ENCODE results near the gene MXRA8. TPM values are rescaled to one million over a fixed set of nuclear protein-coding genes. Genes with fewer than 3 reads are reported as not detected.
A peak's percentile ranks its signal among the peaks of the same experiment; 100 is the strongest.

Gene MXRA8
- total RNA-seq, 2 experiments from 2014 or later: 1.6 to 2.9 TPM

- H3K4me1 Mint-ChIP-seq (ENCODE audit: low read depth): peaks cover 28% of the 10 kb centered on the region
- Histone ChIP-seq H3K4me1 (ENCODE audit: insufficient read depth, low read length) (peaks cover 50% of the 10 kb centered on the region), H3K4me3 (ENCODE audit: low read length) (peak overlapping the region; percentile 69), H3K27me3 (ENCODE audit: control insufficient read depth in 1 of 2, insufficient read depth in 2 of 2, low read length in 2 of 2) (no peaks in the 10 kb centered on the region), H3K27ac (ENCODE audit: low read depth in 1 of 2, low read length in 2 of 2) (no peak overlapping the region), H3K36me3 (ENCODE audit: insufficient read depth, low read length) (peaks cover 21% of the 10 kb centered on the region), H3K9me3 (ENCODE audit: control insufficient read depth in 1 of 2, insufficient read depth in 1 of 2, low read length in 2 of 2) (peaks cover 0 to 4% of the 10 kb centered on the region in 2 experiments)
- H3K27ac Mint-ChIP-seq: peak overlapping the region; percentile 74
- H3K27me3 Mint-ChIP-seq: no peaks in the 10 kb centered on the region
- peaks cover 10% of the 10 kb centered on the region for H3K36me3 Mint-ChIP-seq (ENCODE audit: low read depth)
- no peak for ATAC-seq (ENCODE audit: poor library complexity)
- TF ChIP-seq, protein P1, sequence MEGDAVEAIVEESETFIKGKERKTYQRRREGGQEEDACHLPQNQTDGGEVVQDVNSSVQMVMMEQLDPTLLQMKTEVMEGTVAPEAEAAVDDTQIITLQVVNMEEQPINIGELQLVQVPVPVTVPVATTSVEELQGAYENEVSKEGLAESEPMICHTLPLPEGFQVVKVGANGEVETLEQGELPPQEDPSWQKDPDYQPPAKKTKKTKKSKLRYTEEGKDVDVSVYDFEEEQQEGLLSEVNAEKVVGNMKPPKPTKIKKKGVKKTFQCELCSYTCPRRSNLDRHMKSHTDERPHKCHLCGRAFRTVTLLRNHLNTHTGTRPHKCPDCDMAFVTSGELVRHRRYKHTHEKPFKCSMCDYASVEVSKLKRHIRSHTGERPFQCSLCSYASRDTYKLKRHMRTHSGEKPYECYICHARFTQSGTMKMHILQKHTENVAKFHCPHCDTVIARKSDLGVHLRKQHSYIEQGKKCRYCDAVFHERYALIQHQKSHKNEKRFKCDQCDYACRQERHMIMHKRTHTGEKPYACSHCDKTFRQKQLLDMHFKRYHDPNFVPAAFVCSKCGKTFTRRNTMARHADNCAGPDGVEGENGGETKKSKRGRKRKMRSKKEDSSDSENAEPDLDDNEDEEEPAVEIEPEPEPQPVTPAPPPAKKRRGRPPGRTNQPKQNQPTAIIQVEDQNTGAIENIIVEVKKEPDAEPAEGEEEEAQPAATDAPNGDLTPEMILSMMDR (IDR thresholded peaks at IDR 0.05): no peak
- POLR2A ChIA-PET: interaction anchor here (1.0 kb wide), 2 partner anchors 46 to 49 kb away, joined by 3 to 6 read pairs; partner anchors contain the start of gene AURKAIP1
- H3K9me3 Mint-ChIP-seq: no peaks in the 10 kb centered on the region
- peak overlapping the region; percentile 80 for H3K4me3 Mint-ChIP-seq
- CTCF ChIA-PET: no interaction called here
- intact Hi-C loops (cut with DNase I, micrococcal nuclease): no loop called here
- DNase-seq: no peak
These were observed 32.2 kb downstream of the MXRA8 start for GRCh38 chr1:1326075-1326605.

GRCh38 chr1:1325288-1326074 is 32.9 kb downstream of the MXRA8 start:
- peaks cover 55% of the 10 kb centered on the region for H3K4me1 ChIP-seq (ENCODE audit: insufficient read depth, low read length)
- ATAC-seq (ENCODE audit: poor library complexity) (peak; percentile 5), DNase-seq (peak in 1 of 14 experiments; percentile 11)
- CTCF ChIA-PET: no interaction called here
- peak overlapping the region; percentile 61 to 70 for H3K27ac ChIP-seq (ENCODE audit: low read depth in 1 of 2, low read length in 2 of 2)
- H3K4me3 ChIP-seq (ENCODE audit: low read length): peak overlapping the region; percentile 69
- H3K36me3 ChIP-seq (ENCODE audit: insufficient read depth, low read length): peaks cover 26% of the 10 kb centered on the region
- Mint-ChIP-seq H3K36me3 (ENCODE audit: low read depth) (peaks cover 10% of the 10 kb centered on the region), H3K27me3 (no peaks in the 10 kb centered on the region), H3K4me3 (peak overlapping the region; percentile 80), H3K4me1 (ENCODE audit: low read depth) (peaks cover 28% of the 10 kb centered on the region), H3K9me3 (no peaks in the 10 kb centered on the region), H3K27ac (peak overlapping the region; percentile 74)
- TF ChIP-seq, protein P1 (IDR thresholded peaks at IDR 0.05): no peak
- POLR2A ChIA-PET: interaction anchor here (0.9 to 1.0 kb wide), 2 partner anchors 16 to 50 kb away, joined by 4 to 6 read pairs; partner anchors contain the start of gene AURKAIP1
- intact Hi-C loops (cut with DNase I, micrococcal nuclease): loop anchor here (1.0 to 2.0 kb wide), 2 partner anchors 22 to 23 kb away; partner anchors contain the start of gene DVL1 (in 1 of the 2)
- no peaks in the 10 kb centered on the region for H3K27me3 ChIP-seq (ENCODE audit: control insufficient read depth in 1 of 2, insufficient read depth in 2 of 2, low read length in 2 of 2)
- H3K9me3 ChIP-seq (ENCODE audit: control insufficient read depth in 1 of 2, insufficient read depth in 1 of 2, low read length in 2 of 2): peaks cover 0 to 4% of the 10 kb centered on the region in 2 experiments

- H3K27me3 ChIP-seq (ENCODE audit: control insufficient read depth in 1 of 2, insufficient read depth in 2 of 2, low read length in 2 of 2): no peaks in the 10 kb centered on the region
- peak within 1 kb of the TSS; percentile 61 to 70 for H3K27ac ChIP-seq (ENCODE audit: low read depth in 1 of 2, low read length in 2 of 2)
- H3K4me1 ChIP-seq (ENCODE audit: insufficient read depth, low read length): peaks cover 56% of the 10 kb centered on the region
- H3K36me3 ChIP-seq (ENCODE audit: insufficient read depth, low read length): peaks cover 34% of the 10 kb centered on the region
- peak within 1 kb of the TSS; percentile 93 for H3K4me3 Mint-ChIP-seq
- H3K4me3 ChIP-seq (ENCODE audit: low read length): peak within 1 kb of the TSS; percentile 69
- CTCF ChIA-PET: no interaction called here
- TF ChIP-seq, protein P1 (IDR thresholded peaks at IDR 0.05): no peak
- DNase-seq: peak; percentile 93 to 98 (median 96)
- no peaks in the 10 kb centered on the region for H3K9me3 Mint-ChIP-seq
- H3K4me1 Mint-ChIP-seq (ENCODE audit: low read depth): peaks cover 28% of the 10 kb centered on the region
- intact Hi-C loops (cut with DNase I, micrococcal nuclease): loop anchor here (1.0 to 2.0 kb wide), 4 partner anchors 16 to 51 kb away; partner anchors contain the start of genes DVL1 (in 1 of the 2), PUSL1 (in 1 of the 2) and UBE2J2 (in 1 of the 2)
- POLR2A ChIA-PET: interaction anchor here (0.9 kb wide), 1 partner anchor 15 kb away, joined by 4 read pairs; no protein-coding TSS in a partner anchor
- no peaks in the 10 kb centered on the region for H3K27me3 Mint-ChIP-seq
- H3K36me3 Mint-ChIP-seq (ENCODE audit: low read depth): peaks cover 14% of the 10 kb centered on the region
- peak; percentile 84 for ATAC-seq (ENCODE audit: poor library complexity)
- H3K9me3 ChIP-seq (ENCODE audit: control insufficient read depth in 1 of 2, insufficient read depth in 1 of 2, low read length in 2 of 2): peaks cover 0 to 4% of the 10 kb centered on the region in 2 experiments
- peak within 1 kb of the TSS; percentile 81 for H3K27ac Mint-ChIP-seq
These were observed 33.6 kb downstream of the MXRA8 start, which contains the start of the genes CPTP and INTS11 for GRCh38 chr1:1324524-1325287. TSS of gene CPTP (plus strand) at chr1:1324802. CDS start at chr1:1326911, 2,109 bp downstream. TSS of gene INTS11 (minus strand) at chr1:1324660. CDS start at chr1:1324608, 52 bp downstream.
